PC-3 (cell line): ENCODE results near the gene RSBN1L.

Source experiments
- CTCF ChIP-seq: fragments of 300-600 bp; sonication (generic); conservative IDR thresholded peaks from 2 replicates; pipeline ENCODE4 v1.5.1; 2017; ENCODE audit warnings: antibody characterized with exemption, low read depth, mild to moderate bottlenecking, low read length
- EZH2 ChIP-seq: fragments of 300-600 bp; sonication (generic); IDR thresholded peaks from one replicate; pipeline ENCODE4 v1.6.1; 2017; ENCODE audit warnings: antibody characterized with exemption, mild to moderate bottlenecking, low read length; ENCODE audit not compliant: unreplicated experiment
- EZH2phosphoT487 ChIP-seq: fragments of 300-600 bp; sonication (generic); IDR thresholded peaks from 2 replicates; pipeline ENCODE4 v1.6.1; 2018; ENCODE audit warnings: mild to moderate bottlenecking, antibody characterized with exemption, low read length, borderline replicate concordance

GRCh38 chr7:77802557-77803405 is 106.5 kb downstream of the RSBN1L start:
- TF ChIP-seq CTCF = no peak
- no peak for TF ChIP-seq EZH2
- no peak for TF ChIP-seq EZH2phosphoT487
